ENCODE results near the gene FAM107B. TPM values are rescaled to one million over a fixed set of nuclear protein-coding genes. Genes with fewer than 3 reads are reported as not detected.

FAM107B gene
- total and polyA plus RNA-seq, 4 donors = 38.4 to 85.4 (median 68.9) TPM

DNA sequence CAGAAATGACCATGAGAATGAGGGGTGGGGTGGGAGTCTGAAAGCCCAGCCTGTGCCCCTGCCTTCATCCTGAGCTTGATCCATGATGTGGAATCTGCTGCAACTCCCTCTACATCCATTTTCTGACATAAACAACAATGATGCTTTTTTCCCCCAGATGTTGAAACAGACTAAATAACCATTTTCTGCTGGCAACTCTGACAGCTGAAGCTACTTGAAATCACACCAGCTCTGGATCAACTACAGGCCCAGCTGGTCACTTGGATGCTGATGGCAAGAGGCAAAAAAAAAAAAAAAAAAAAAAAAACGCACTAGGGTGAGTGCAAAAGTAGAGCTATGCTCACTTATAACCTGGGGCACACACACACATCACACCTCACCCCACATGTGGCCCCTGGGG, 74.2 kb downstream of the FAM107B start:
- WGBS, 2 donors = 0% methylated on average over 1 of the region's 1 CpG; no CpG with 5 or more reads in 1 of the 2 donors
- ATAC-seq (ENCODE audit: insufficient read depth, low FRiP score) = no peak
- TF ChIP-seq, protein P1, sequence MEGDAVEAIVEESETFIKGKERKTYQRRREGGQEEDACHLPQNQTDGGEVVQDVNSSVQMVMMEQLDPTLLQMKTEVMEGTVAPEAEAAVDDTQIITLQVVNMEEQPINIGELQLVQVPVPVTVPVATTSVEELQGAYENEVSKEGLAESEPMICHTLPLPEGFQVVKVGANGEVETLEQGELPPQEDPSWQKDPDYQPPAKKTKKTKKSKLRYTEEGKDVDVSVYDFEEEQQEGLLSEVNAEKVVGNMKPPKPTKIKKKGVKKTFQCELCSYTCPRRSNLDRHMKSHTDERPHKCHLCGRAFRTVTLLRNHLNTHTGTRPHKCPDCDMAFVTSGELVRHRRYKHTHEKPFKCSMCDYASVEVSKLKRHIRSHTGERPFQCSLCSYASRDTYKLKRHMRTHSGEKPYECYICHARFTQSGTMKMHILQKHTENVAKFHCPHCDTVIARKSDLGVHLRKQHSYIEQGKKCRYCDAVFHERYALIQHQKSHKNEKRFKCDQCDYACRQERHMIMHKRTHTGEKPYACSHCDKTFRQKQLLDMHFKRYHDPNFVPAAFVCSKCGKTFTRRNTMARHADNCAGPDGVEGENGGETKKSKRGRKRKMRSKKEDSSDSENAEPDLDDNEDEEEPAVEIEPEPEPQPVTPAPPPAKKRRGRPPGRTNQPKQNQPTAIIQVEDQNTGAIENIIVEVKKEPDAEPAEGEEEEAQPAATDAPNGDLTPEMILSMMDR (IDR thresholded peaks at IDR 0.05; ENCODE audit: control extremely low read depth, extremely low read depth) = no peak

DNA sequence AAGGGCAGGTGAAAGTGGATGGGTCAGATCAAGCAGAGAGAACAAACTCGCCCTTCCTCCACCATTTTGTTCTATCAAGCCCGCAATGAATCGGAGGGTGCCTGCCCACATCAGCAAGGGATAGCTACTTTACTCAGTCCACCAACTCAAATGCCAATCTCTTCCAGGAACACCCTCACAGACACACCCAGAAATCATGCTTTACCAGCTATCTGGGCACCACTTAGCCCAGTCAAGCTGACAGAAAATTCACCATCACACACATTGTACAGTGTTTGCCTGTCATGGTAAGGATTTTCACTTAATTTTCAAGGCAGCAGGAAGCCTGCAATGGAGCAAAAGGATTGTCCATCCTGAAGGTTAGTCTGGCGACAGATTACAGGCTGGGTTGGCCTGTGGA, 75.2 kb downstream of the FAM107B start:
- WGBS, 2 donors = 99 to 100% methylated on average over 4 of the region's 4 CpGs

More for the DNA sequence above, 74.2 kb downstream of the FAM107B start:
- Histone ChIP-seq H3K9me3 (ENCODE audit: control insufficient read depth in 4 of 4, insufficient read depth in 3 of 4, low read length in 3 of 4) (peaks cover 0 to 5% (median 0%) of the 10 kb centered on the region in 4 donors), H3K27ac (ENCODE audit: low read depth in 1 of 2, low read length in 1 of 2) (no peak overlapping the region), H3K36me3 (ENCODE audit: control insufficient read depth in 4 of 4, insufficient read depth in 4 of 4, low read length in 4 of 4) (no peaks in the 10 kb centered on the region), H3K27me3 (ENCODE audit: control insufficient read depth in 3 of 3, insufficient read depth in 3 of 3, low read length in 2 of 3) (no peaks in the 10 kb centered on the region), H3K9ac (ENCODE audit: insufficient read depth in 1 of 2, low read length in 2 of 2) (no peak overlapping the region), H3K4me3 (no peak overlapping the region), H3K4me1 (ENCODE audit: control insufficient read depth in 5 of 5, insufficient read depth in 5 of 5, low read length in 5 of 5) (peaks cover 0 to 26% (median 4%) of the 10 kb centered on the region in 5 donors)
- peak; percentile 31 to 87 (median 77) for DNase-seq

DNA sequence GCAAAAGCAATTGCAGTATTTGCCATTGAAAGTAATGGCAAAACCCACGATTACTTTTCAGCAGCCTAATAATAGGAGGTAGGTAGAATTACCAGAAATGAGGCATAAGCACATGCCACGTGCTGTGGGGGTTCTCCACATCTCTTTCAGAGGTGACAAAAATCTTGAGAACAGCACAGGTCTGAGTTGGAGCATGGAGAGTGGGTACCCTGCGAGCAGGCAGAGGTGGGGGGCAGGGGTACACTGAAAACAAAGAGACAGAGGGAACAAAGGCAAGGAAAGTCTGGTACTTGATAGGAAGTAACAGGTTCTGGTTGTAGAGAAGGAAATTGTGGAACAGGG, 75.9 kb downstream of the FAM107B start:
- DNase-seq (no peak), ATAC-seq (ENCODE audit: insufficient read depth, low FRiP score) (no peak)
- no peak overlapping the region for H3K27ac ChIP-seq (ENCODE audit: low read depth in 1 of 2, low read length in 1 of 2)
- H3K9ac ChIP-seq (ENCODE audit: insufficient read depth in 1 of 2, low read length in 2 of 2) = no peak overlapping the region
- H3K4me1 ChIP-seq (ENCODE audit: control insufficient read depth in 5 of 5, insufficient read depth in 5 of 5, low read length in 5 of 5) = peaks cover 0 to 26% (median 4%) of the 10 kb centered on the region in 5 donors
- H3K36me3 ChIP-seq (ENCODE audit: control insufficient read depth in 4 of 4, insufficient read depth in 4 of 4, low read length in 4 of 4) = no peaks in the 10 kb centered on the region
- no peak overlapping the region for H3K4me3 ChIP-seq
- H3K27me3 ChIP-seq (ENCODE audit: control insufficient read depth in 3 of 3, insufficient read depth in 3 of 3, low read length in 2 of 3) = no peaks in the 10 kb centered on the region
- H3K9me3 ChIP-seq (ENCODE audit: control insufficient read depth in 4 of 4, insufficient read depth in 3 of 4, low read length in 3 of 4) = peaks cover 0 to 5% (median 0%) of the 10 kb centered on the region in 4 donors
- 56 to 59% methylated on average over 3 of the region's 3 CpGs for WGBS, 2 donors
- TF ChIP-seq, protein P1 (IDR thresholded peaks at IDR 0.05; ENCODE audit: control extremely low read depth, extremely low read depth) = no peak

More for the DNA sequence above, 75.2 kb downstream of the FAM107B start:
- Histone ChIP-seq H3K4me3 (no peak overlapping the region), H3K36me3 (ENCODE audit: control insufficient read depth in 4 of 4, insufficient read depth in 4 of 4, low read length in 4 of 4) (no peaks in the 10 kb centered on the region), H3K4me1 (ENCODE audit: control insufficient read depth in 5 of 5, insufficient read depth in 5 of 5, low read length in 5 of 5) (peaks cover 0 to 26% (median 4%) of the 10 kb centered on the region in 5 donors), H3K9me3 (ENCODE audit: control insufficient read depth in 4 of 4, insufficient read depth in 3 of 4, low read length in 3 of 4) (peaks cover 0 to 5% (median 0%) of the 10 kb centered on the region in 4 donors), H3K9ac (ENCODE audit: insufficient read depth in 1 of 2, low read length in 2 of 2) (no peak overlapping the region), H3K27me3 (ENCODE audit: control insufficient read depth in 3 of 3, insufficient read depth in 3 of 3, low read length in 2 of 3) (no peaks in the 10 kb centered on the region), H3K27ac (ENCODE audit: low read depth in 1 of 2, low read length in 1 of 2) (no peak overlapping the region)
- DNase-seq (no peak), ATAC-seq (ENCODE audit: insufficient read depth, low FRiP score) (no peak)
- TF ChIP-seq, protein P1 (IDR thresholded peaks at IDR 0.05; ENCODE audit: control extremely low read depth, extremely low read depth) = no peak

Data from lung (tissue), 12 donors.